LNCaP clone FGC (cell line): ENCODE data around the gene SAP30L.

ENCODE experiments used
- DNase-seq: peaks from one replicate; pipeline ENCODE4 v3.0.0-alpha.2; 2011; ENCODE audit warnings: low read depth
- H3K4me3 ChIP-seq: 2 replicates; pipeline ENCODE4 v1.5.1; 2011; ENCODE audit warnings: mild to moderate bottlenecking, low read depth, low read length, control low read depth
- CTCF ChIP-seq: IDR thresholded peaks from 2 replicates; pipeline ENCODE4 v1.5.1; 2012; ENCODE audit warnings: mild to moderate bottlenecking; ENCODE audit not compliant: control insufficient read depth, insufficient read depth; ENCODE audit errors: extremely low read depth

Gene SAP30L

GRCh38 chr5:154475591-154476353 lies 30.0 kb downstream of the SAP30L start:
- DNase-seq = no peak
- no peak for TF ChIP-seq CTCF
- no peak overlapping the region for H3K4me3 ChIP-seq

- TF ChIP-seq CTCF = no peak
- no peak overlapping the region for H3K4me3 ChIP-seq
- DNase-seq = no peak
These were observed 30.8 kb downstream of the SAP30L start for GRCh38 chr5:154476354-154477205.

GRCh38 chr5:154477382-154478223 lies 31.8 kb downstream of the SAP30L start:
- no peak for TF ChIP-seq CTCF
- no peak for DNase-seq
- no peak overlapping the region for H3K4me3 ChIP-seq

- no peak for DNase-seq
- TF ChIP-seq CTCF = no peak
- H3K4me3 ChIP-seq = no peak within 1 kb of the TSS
These were observed 32.4 kb downstream of the SAP30L start, which contains the start of gene HAND1 for GRCh38 chr5:154478224-154478565. Gene HAND1, minus strand, starts transcription at chr5:154478227. Its CDS starts 219 bp downstream, at chr5:154478008.

GRCh38 chr5:154478752-154479159 lies 33.0 kb downstream of the SAP30L start:
- TF ChIP-seq CTCF = no peak
- no peak for DNase-seq
- no peak overlapping the region for H3K4me3 ChIP-seq

GRCh38 chr5:154479160-154479943 lies 33.6 kb downstream of the SAP30L start:
- H3K4me3 ChIP-seq = no peak overlapping the region
- no peak for DNase-seq
- TF ChIP-seq CTCF = no peak
